Astrocyte (in vitro differentiated cells and primary cell): ENCODE measurements around the gene ZBTB7C. TPM values are rescaled to one million over a fixed set of nuclear protein-coding genes. Genes with fewer than 3 reads are reported as not detected.

Source experiments
- DNase-seq: peaks from one replicate; pipeline ENCODE4 v3.0.0-alpha.2; 2010; ENCODE audit warnings: low read depth
- FAIRE-seq: peaks from 2 replicates; lab custom pipeline; 2011; peaks lifted over from hg19 to GRCh38; lab: Jason Lieb, UNC
- H2AFZ ChIP-seq: 2 replicates; pipeline ENCODE4 v1.6.0; 2012; ENCODE audit warnings: low read depth, low read length, inconsistent platforms
- H3K27ac ChIP-seq: 2 replicates; pipeline ENCODE4 v1.5.1; 2011; ENCODE audit warnings: low read depth, low read length, inconsistent platforms
- H3K27me3 ChIP-seq: 2 replicates; pipeline ENCODE4 v1.6.0; 2011; ENCODE audit warnings: low read length, inconsistent platforms; ENCODE audit not compliant: insufficient read depth
- H3K36me3 ChIP-seq: 2 replicates; pipeline ENCODE4 v1.5.1; 2011; ENCODE audit warnings: low read length, inconsistent platforms; ENCODE audit not compliant: insufficient read depth
- H3K4me1 ChIP-seq: 2 replicates; pipeline ENCODE4 v1.5.1; 2011; ENCODE audit warnings: low read length, inconsistent platforms; ENCODE audit not compliant: insufficient read depth
- H3K4me2 ChIP-seq: 2 replicates; pipeline ENCODE4 v1.6.0; 2012; ENCODE audit warnings: low read length, inconsistent platforms
- H3K4me3 ChIP-seq: 2 replicates; pipeline ENCODE4 v1.5.1; 2011; ENCODE audit warnings: low read depth, mild to moderate bottlenecking, low read length, inconsistent platforms; ENCODE audit not compliant: insufficient read depth
- H3K79me2 ChIP-seq: 2 replicates; pipeline ENCODE4 v1.6.0; 2012; ENCODE audit warnings: mild to moderate bottlenecking, low read length, inconsistent platforms; ENCODE audit not compliant: insufficient read depth
- H3K9ac ChIP-seq: 2 replicates; pipeline ENCODE4 v1.6.0; 2012; ENCODE audit warnings: mild to moderate bottlenecking, low read length, inconsistent platforms
- H3K9me3 ChIP-seq: 2 replicates; pipeline ENCODE4 v1.5.1; 2012; ENCODE audit warnings: low read depth, mild to moderate bottlenecking, low read length, inconsistent platforms; ENCODE audit not compliant: insufficient read depth
- H4K20me1 ChIP-seq: 2 replicates; pipeline ENCODE4 v1.6.0; 2012; ENCODE audit warnings: low read length, inconsistent platforms; ENCODE audit not compliant: insufficient read depth
- H3K27ac Mint-ChIP-seq: one replicate; pipeline ENCODE4 v1.8.0; 2021; ENCODE audit warnings: mild to moderate bottlenecking, mixed read lengths; ENCODE audit not compliant: unreplicated experiment
- H3K27me3 Mint-ChIP-seq: one replicate; pipeline ENCODE4 v1.8.0; 2021; ENCODE audit warnings: low read depth, mixed read lengths; ENCODE audit not compliant: unreplicated experiment
- H3K36me3 Mint-ChIP-seq: one replicate; pipeline ENCODE4 v1.8.0; 2021; ENCODE audit warnings: low read depth, mixed read lengths; ENCODE audit not compliant: unreplicated experiment
- H3K4me1 Mint-ChIP-seq: one replicate; pipeline ENCODE4 v1.8.0; 2021; ENCODE audit warnings: low read depth, mixed read lengths; ENCODE audit not compliant: unreplicated experiment
- H3K4me3 Mint-ChIP-seq: one replicate; pipeline ENCODE4 v1.8.0; 2021; ENCODE audit warnings: mild to moderate bottlenecking, moderate library complexity, mixed read lengths; ENCODE audit not compliant: unreplicated experiment
- H3K9me3 Mint-ChIP-seq: one replicate; pipeline ENCODE4 v1.8.0; 2021; ENCODE audit warnings: mild to moderate bottlenecking, mixed read lengths; ENCODE audit not compliant: unreplicated experiment
- EZH2 ChIP-seq: IDR thresholded peaks from 2 replicates; pipeline ENCODE4 v1.6.1; 2012; ENCODE audit warnings: mild to moderate bottlenecking, low read length, inconsistent platforms; ENCODE audit not compliant: insufficient read depth
- total RNA-seq: library from RNA; stranded (reverse); gene quantifications from 2 replicates; pipeline ENCODE4 v1.2.1, GENCODE V29; 2021
- TF ChIP-seq, protein P1 (sequence below): IDR thresholded peaks from 2 replicates; pipeline ENCODE4 v1.5.1; 2011; ENCODE audit warnings: low read depth, mild to moderate bottlenecking, inconsistent platforms, low read length, moderate library complexity; ENCODE audit not compliant: insufficient read depth

ZBTB7C gene
- total RNA-seq, 1 donor from 2014 or later: 1.0 TPM

GRCh38 chr18:48319801-48320638, 89.2 kb downstream of the ZBTB7C start:
- H3K27ac ChIP-seq: no peak overlapping the region
- Mint-ChIP-seq H3K27me3 (peaks cover 9% of the 10 kb centered on the region), H3K36me3 (peaks cover 2% of the 10 kb centered on the region), H3K9me3 (peaks cover 1% of the 10 kb centered on the region), H3K4me1 (peaks cover 26% of the 10 kb centered on the region), H3K4me3 (no peak overlapping the region), H3K27ac (peak overlapping the region; percentile 85)
- FAIRE-seq (peak; percentile 60), DNase-seq (peak; percentile 57)
- no peaks in the 10 kb centered on the region for H3K79me2 ChIP-seq
- H3K4me1 ChIP-seq: peaks cover 12% of the 10 kb centered on the region
- no peaks in the 10 kb centered on the region for H3K36me3 ChIP-seq
- H3K27me3 ChIP-seq: peaks cover 7% of the 10 kb centered on the region
- H3K4me3 ChIP-seq: no peak overlapping the region
- no peaks in the 10 kb centered on the region for H4K20me1 ChIP-seq
- H3K9me3 ChIP-seq: no peaks in the 10 kb centered on the region
- TF ChIP-seq, protein P1, sequence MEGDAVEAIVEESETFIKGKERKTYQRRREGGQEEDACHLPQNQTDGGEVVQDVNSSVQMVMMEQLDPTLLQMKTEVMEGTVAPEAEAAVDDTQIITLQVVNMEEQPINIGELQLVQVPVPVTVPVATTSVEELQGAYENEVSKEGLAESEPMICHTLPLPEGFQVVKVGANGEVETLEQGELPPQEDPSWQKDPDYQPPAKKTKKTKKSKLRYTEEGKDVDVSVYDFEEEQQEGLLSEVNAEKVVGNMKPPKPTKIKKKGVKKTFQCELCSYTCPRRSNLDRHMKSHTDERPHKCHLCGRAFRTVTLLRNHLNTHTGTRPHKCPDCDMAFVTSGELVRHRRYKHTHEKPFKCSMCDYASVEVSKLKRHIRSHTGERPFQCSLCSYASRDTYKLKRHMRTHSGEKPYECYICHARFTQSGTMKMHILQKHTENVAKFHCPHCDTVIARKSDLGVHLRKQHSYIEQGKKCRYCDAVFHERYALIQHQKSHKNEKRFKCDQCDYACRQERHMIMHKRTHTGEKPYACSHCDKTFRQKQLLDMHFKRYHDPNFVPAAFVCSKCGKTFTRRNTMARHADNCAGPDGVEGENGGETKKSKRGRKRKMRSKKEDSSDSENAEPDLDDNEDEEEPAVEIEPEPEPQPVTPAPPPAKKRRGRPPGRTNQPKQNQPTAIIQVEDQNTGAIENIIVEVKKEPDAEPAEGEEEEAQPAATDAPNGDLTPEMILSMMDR: no peak
- no peak for TF ChIP-seq EZH2
- no peak overlapping the region for H2AFZ ChIP-seq
- H3K4me2 ChIP-seq: peak overlapping the region; percentile 46
- H3K9ac ChIP-seq: no peak overlapping the region

DNA sequence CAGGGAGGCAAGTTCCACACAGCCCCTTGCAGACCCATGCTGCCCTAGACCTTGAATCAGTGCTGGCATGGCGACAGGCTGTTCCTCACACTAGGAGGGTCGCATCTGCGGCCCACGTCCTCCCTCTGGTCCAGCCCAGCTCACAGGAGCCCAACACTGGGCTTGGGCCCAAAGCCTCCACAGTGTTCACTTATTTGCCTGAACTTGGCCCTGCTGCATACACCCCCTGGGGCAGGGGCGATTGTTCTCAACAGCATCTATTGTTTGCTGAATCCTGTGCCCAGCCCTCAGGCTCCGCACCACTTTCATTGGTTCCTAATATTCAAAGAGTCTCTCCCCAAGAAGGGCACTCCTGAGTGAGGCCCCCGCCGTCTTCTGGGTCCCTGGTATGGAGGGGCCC, 90.7 kb downstream of the ZBTB7C start:
- no peak for TF ChIP-seq EZH2
- TF ChIP-seq, protein P1: no peak
- no peak overlapping the region for H3K4me2 ChIP-seq
- H3K4me1 ChIP-seq: peaks cover 12% of the 10 kb centered on the region

More for the DNA sequence above, 90.7 kb downstream of the ZBTB7C start:
- Histone ChIP-seq H3K27me3 (peaks cover 18% of the 10 kb centered on the region), H4K20me1 (no peaks in the 10 kb centered on the region), H3K9ac (no peak overlapping the region), H3K9me3 (no peaks in the 10 kb centered on the region), H3K36me3 (no peaks in the 10 kb centered on the region), H3K27ac (no peak overlapping the region), H2AFZ (no peak overlapping the region), H3K79me2 (no peaks in the 10 kb centered on the region), H3K4me3 (no peak overlapping the region)
- H3K27ac Mint-ChIP-seq: no peak overlapping the region
- peaks cover 1% of the 10 kb centered on the region for H3K9me3 Mint-ChIP-seq
- DNase-seq: no peak
- peaks cover 19% of the 10 kb centered on the region for H3K27me3 Mint-ChIP-seq
- peaks cover 18% of the 10 kb centered on the region for H3K4me1 Mint-ChIP-seq
- no peak for FAIRE-seq
- no peak overlapping the region for H3K4me3 Mint-ChIP-seq
- H3K36me3 Mint-ChIP-seq: peaks cover 2% of the 10 kb centered on the region
